Measurements from ENCODE around the gene RHEX.

Gene RHEX

Small RNA genes within 50 kb of the gene (small RNA-seq; reads per million reads assigned to genes)
- gene RF00271: 0 to 0.03 reads per million in 2 experiments

Data from SK-N-DZ (cell line).